Body of pancreas (tissue), 4 donors: ENCODE results near the gene MRTFB.

Experiments used
- CTCF ChIP-seq, 7 experiments: fragments of 450-650 bp in 4 of 7; fragments of 200-600 bp in 3 of 7; sonication (generic) in 3 of 7; IDR thresholded peaks; one replicate each; pipeline ENCODE4 v1.5.1; 2016 to 2019; ENCODE audit warnings: antibody characterized with exemption in 7 of 7
- POLR2A ChIP-seq, 3 donors: fragments of 450-650 bp; IDR thresholded peaks; one replicate each; pipeline ENCODE4 v1.6.1; 2016; ENCODE audit warnings: antibody characterized with exemption in 3 of 3, mild to moderate bottlenecking in 2 of 3

- TF ChIP-seq CTCF (IDR thresholded peaks at IDR 0.05) (no peak), POLR2A (IDR thresholded peaks at IDR 0.05) (no peak)
These were observed 236.0 kb downstream of the MRTFB start for GRCh38 chr16:14307059-14307526.
